Liver (tissue), 3 donors: ENCODE results near the gene TIAM1.

Experiments
- CTCF ChIP-seq: fragments of 150-350 bp; IDR thresholded peaks from 2 replicates; pipeline ENCODE4 v1.5.1; 2017; ENCODE audit warnings: improper control_type of control experiment, low read depth, low read length; ENCODE audit not compliant: missing input control
- GABPA ChIP-seq, 2 donors: IDR thresholded peaks in 1 of 2; conservative IDR thresholded peaks in 1 of 2; 2 replicates each; pipeline ENCODE4 v1.6.1; 2016; ENCODE audit warnings: antibody characterized with exemption in 2 of 2, mild to moderate bottlenecking in 1 of 2, moderate library complexity in 1 of 2
- MAX ChIP-seq: IDR thresholded peaks from 2 replicates; pipeline ENCODE4 v1.6.1; 2016; ENCODE audit warnings: antibody characterized with exemption
- SP1 ChIP-seq: IDR thresholded peaks from 2 replicates; pipeline ENCODE4 v1.6.1; 2018; ENCODE audit warnings: antibody characterized with exemption, mild to moderate bottlenecking
- TAF1 ChIP-seq: conservative IDR thresholded peaks from 2 replicates; pipeline ENCODE4 v1.6.1; 2016; ENCODE audit warnings: antibody characterized with exemption, mild to moderate bottlenecking
- YY1 ChIP-seq: IDR thresholded peaks from 2 replicates; pipeline ENCODE4 v1.6.1; 2016; ENCODE audit warnings: antibody characterized with exemption, mild to moderate bottlenecking
- ZBTB33 ChIP-seq: IDR thresholded peaks from 2 replicates; pipeline ENCODE4 v1.6.1; 2016; ENCODE audit warnings: antibody characterized with exemption
- TF ChIP-seq, protein P1 (sequence below): IDR thresholded peaks from 2 replicates; pipeline ENCODE4 v1.6.1; 2016; ENCODE audit warnings: antibody characterized with exemption, mild to moderate bottlenecking
- donor health status: healthy.
- donor health status: healthy.

DNA sequence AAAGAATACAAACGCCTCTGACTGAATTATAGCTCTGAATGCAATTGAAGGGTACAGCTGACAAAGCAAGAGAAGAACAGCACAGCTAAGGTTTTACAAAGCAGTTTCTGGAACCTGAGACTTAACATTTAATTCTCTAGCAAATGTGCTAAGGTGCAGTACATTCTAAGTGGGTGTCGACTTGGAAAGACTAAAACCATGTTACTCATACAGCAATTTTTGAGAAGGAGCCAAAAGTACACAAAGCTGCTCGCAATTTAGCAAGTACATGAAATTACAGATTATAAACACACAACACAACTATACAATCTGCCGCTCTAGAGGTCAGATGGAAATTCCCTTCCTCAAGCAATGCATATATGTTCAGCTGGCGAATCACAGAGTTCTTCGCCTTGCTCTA is 121.9 kb downstream of the TIAM1 start:
- TF ChIP-seq, protein P1, sequence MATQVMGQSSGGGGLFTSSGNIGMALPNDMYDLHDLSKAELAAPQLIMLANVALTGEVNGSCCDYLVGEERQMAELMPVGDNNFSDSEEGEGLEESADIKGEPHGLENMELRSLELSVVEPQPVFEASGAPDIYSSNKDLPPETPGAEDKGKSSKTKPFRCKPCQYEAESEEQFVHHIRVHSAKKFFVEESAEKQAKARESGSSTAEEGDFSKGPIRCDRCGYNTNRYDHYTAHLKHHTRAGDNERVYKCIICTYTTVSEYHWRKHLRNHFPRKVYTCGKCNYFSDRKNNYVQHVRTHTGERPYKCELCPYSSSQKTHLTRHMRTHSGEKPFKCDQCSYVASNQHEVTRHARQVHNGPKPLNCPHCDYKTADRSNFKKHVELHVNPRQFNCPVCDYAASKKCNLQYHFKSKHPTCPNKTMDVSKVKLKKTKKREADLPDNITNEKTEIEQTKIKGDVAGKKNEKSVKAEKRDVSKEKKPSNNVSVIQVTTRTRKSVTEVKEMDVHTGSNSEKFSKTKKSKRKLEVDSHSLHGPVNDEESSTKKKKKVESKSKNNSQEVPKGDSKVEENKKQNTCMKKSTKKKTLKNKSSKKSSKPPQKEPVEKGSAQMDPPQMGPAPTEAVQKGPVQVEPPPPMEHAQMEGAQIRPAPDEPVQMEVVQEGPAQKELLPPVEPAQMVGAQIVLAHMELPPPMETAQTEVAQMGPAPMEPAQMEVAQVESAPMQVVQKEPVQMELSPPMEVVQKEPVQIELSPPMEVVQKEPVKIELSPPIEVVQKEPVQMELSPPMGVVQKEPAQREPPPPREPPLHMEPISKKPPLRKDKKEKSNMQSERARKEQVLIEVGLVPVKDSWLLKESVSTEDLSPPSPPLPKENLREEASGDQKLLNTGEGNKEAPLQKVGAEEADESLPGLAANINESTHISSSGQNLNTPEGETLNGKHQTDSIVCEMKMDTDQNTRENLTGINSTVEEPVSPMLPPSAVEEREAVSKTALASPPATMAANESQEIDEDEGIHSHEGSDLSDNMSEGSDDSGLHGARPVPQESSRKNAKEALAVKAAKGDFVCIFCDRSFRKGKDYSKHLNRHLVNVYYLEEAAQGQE = no peak
- TF ChIP-seq CTCF = no peak
- TF ChIP-seq ZBTB33 = no peak
- TF ChIP-seq TAF1 = no peak
- no peak for TF ChIP-seq MAX
- no peak for TF ChIP-seq SP1
- TF ChIP-seq YY1 = no peak
- no peak for TF ChIP-seq GABPA (IDR thresholded peaks at IDR 0.05 in 1 of 2, conservative IDR thresholded peaks at IDR 0.05 in 1 of 2)
